Putamen (tissue), 1 donor: ENCODE results near the gene RBMS1.
A peak's percentile ranks its signal among the peaks of the same experiment; 100 is the strongest.

Source experiments
- DNase-seq: peaks from one replicate; pipeline ENCODE4 v3.0.0-alpha.2; 2016; ENCODE audit warnings: low spot score

RBMS1 gene

GRCh38 chr2:160252278-160252887 is 241.2 kb downstream of the RBMS1 start:
- DNase-seq: peak; percentile 14

DNA sequence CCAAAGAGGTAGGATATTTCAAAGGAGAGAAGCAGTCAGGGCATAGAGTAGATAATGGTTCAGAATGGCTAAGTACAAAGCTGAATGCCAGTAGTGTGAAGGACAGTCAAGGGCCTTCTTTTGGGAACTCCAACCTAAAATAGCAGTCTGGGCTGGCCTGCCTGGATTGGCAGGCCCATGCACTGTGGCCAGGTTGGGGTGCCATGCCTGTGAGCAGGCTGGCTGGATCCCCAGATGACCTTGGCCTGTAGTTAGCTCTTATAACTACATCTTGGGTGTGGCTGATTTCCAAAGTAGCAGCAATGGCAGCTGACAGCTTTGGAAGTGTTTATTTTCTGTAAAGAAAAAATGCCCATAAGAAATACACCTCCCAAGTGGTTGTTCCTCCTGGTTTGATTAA is 242.0 kb downstream of the RBMS1 start:
- DNase-seq: no peak

DNA sequence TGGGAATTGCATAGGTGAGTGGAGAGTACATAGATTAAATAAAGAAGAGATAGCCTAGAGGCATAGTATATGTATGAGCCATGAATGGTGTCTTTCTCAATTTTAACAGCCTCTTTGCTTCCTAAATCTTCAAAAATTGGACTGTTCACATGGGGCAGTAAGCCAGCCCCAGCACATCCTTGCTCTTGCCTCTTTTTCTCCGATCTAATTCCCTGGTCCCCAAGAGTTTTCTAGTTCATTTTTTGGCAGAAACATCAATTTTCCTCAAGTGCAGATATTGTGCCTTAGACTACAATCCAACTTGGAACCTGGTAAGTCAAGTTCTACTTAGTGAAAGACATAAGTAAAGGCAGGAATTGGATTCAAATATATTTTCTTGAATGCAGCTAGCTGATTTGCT is 243.7 kb downstream of the RBMS1 start:
- no peak for DNase-seq

GRCh38 chr2:160247296-160248035 is 246.1 kb downstream of the RBMS1 start:
- no peak for DNase-seq

GRCh38 chr2:160246356-160246755 is 247.3 kb downstream of the RBMS1 start:
- DNase-seq: no peak

GRCh38 chr2:160245614-160246155 is 247.9 kb downstream of the RBMS1 start:
- DNase-seq: no peak

GRCh38 chr2:160242893-160243564 is 250.6 kb downstream of the RBMS1 start:
- DNase-seq: no peak

- no peak for DNase-seq
Measured at GRCh38 chr2:160241251-160242137, 252.1 kb downstream of the RBMS1 start.

- DNase-seq: no peak
Measured at GRCh38 chr2:160239436-160239835, 254.2 kb downstream of the RBMS1 start.

- DNase-seq: no peak
Measured at GRCh38 chr2:160238392-160238791, 255.2 kb downstream of the RBMS1 start.

GRCh38 chr2:160232905-160233475 is 260.6 kb downstream of the RBMS1 start:
- DNase-seq: no peak

GRCh38 chr2:160229591-160229990 is 264.0 kb downstream of the RBMS1 start:
- no peak for DNase-seq

- no peak for DNase-seq
Measured at GRCh38 chr2:160228141-160228917, 265.3 kb downstream of the RBMS1 start.

DNA sequence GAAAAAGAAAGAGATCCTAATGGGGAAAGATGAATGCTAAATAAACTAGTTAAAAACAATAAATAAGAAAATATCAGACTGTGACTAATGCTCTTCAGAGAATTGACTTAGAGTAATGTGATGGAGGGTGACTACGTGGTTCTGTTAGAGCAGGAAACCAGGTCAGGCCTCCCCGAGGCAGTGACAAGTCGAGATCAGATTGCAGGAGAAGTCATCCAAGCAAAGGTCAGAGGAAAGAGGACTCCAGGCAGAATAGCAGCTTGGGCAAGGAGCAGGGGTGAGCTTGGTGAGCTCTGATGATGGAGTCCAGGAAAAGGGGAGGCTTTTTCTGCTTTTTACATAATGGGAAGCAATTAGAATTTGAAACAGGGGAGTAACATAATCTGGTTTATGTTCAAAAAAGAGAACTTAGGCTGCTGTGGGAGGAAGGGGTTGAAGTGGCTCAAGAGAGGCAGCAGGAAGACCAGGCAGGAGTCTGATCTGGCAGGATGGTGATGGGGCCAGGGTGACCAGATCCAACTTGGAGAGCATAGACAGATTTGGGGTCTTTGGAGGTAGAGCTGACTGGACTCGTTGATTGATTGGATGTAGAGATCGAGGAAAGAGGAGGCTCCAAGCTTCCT is 266.2 kb downstream of the RBMS1 start:
- no peak for DNase-seq

DNA sequence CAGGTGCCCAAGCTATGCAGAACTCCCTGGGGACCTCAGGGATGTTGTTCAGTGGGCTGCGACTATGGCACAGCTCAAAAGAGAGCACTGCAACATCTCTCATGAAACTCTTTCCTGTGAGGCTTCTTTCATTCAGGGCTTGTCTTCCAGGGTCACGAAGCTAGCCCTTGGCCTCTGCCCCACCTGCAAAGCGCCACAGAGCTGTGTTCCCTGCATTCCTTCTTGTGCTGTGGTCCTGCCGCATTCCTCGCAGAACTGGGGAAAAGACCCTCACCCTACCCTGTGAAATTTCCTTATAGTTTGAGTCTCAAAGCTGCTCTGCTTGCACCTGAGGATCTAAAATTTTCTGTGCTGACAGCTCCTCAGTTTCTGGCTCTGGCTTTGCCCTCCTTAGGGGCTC is 267.2 kb downstream of the RBMS1 start:
- no peak for DNase-seq

GRCh38 chr2:160225722-160226121 is 267.9 kb downstream of the RBMS1 start:
- DNase-seq: no peak

- DNase-seq: no peak
Measured at GRCh38 chr2:160224507-160224906, 269.1 kb downstream of the RBMS1 start.

- DNase-seq: peak; percentile 69
Measured at GRCh38 chr2:160224060-160224459, 269.5 kb downstream of the RBMS1 start.

- no peak for DNase-seq
Measured at GRCh38 chr2:160223560-160223959, 270.0 kb downstream of the RBMS1 start.

GRCh38 chr2:160222546-160223283 is 270.9 kb downstream of the RBMS1 start:
- DNase-seq: no peak
